ENCODE measurements around the gene KREMEN2. TPM values are rescaled to one million over a fixed set of nuclear protein-coding genes. Genes with fewer than 3 reads are reported as not detected.
A peak's percentile ranks its signal among the peaks of the same experiment; 100 is the strongest.

KREMEN2 gene, protein sequence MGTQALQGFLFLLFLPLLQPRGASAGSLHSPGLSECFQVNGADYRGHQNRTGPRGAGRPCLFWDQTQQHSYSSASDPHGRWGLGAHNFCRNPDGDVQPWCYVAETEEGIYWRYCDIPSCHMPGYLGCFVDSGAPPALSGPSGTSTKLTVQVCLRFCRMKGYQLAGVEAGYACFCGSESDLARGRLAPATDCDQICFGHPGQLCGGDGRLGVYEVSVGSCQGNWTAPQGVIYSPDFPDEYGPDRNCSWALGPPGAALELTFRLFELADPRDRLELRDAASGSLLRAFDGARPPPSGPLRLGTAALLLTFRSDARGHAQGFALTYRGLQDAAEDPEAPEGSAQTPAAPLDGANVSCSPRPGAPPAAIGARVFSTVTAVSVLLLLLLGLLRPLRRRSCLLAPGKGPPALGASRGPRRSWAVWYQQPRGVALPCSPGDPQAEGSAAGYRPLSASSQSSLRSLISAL
- total RNA-seq (2021; fragmentation: NEBNext Ultra II Directional; extraction: Animal tissue kit (Norgen Biotek cat#: 25700)) (6.6 and 7.8 TPM in 2 replicates), polyA plus RNA-seq (2011; rRNA removed) (7.0 and 10.4 TPM in 2 replicates), polyA minus RNA-seq (2011; rRNA and poly(A)+ RNA removed) (0.32 and 0.71 TPM in 2 replicates)
- 8.8 TPM for polyA plus RNA-seq (2011; cell fraction: cytosol; rRNA removed)
- polyA plus RNA-seq (2011; cell fraction: nucleus; rRNA removed) = 16.5 TPM
- 2.6 to 7.9 TPM (median 6.3 TPM) in 4 replicates for polyA plus RNA-seq (2012, experiment 1 of 2)
- 6.3 TPM for polyA plus RNA-seq (2012, experiment 2 of 2)
- polyA plus RNA-seq (2013, experiment 1 of 2) = 10.9 TPM
- polyA plus RNA-seq (2013, experiment 2 of 2) = 10.2 TPM
- polyA minus RNA-seq (2011; cell fraction: cytosol; rRNA and poly(A)+ RNA removed) = 2.3 TPM
- polyA minus RNA-seq (2011; cell fraction: nucleus; rRNA and poly(A)+ RNA removed) = 3.9 TPM
- long read RNA-seq, experiment 1, partial matches to known transcripts = 8 of 14 reads
- long read RNA-seq, experiment 1, other reads (novel, unspliced or antisense) = 3 of 14 reads
- long read RNA-seq, experiment 2, partial matches to known transcripts = 0 of 1 reads
- long read RNA-seq, experiment 2, other reads (novel, unspliced or antisense) = 1 of 1 reads

DNA sequence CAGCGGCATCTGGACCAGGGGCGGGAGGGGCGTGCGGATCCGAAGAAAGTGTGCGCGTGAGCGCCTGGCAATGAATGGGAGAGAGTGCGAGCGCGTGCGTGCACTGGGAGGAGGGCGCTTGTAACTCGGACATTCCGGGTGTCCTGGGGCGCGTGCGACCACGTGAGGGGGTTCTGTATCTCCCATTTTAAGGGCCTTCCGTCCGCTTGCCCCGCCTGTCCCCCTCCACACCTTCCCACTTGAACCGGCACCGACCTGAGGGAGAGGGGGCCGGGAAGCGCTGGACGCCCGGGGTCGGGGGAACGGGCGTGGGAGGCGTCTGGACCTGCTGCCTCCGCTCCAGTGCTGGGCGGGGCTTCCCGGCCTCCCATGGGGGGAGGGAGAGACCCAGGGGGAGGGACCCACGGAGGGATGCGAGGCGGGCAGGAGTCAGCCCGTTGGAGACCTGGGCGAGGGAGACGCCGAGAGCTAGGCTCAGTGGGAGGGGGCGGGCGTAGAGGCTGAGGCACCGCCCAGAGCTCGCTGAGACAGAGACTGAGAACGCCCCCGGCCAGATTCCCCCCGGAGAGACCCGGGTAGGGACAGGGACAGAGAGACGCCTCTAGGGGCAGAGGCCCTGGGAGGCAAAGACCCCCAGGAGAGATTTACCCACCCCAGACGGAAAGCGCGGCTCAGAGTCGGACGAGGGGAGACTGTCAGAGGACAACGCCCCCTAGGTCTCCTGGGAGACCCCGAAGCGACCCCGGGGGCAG lies at the start of gene KREMEN2:
Gene KREMEN2, plus strand, starts transcription at position 553 of the 752 bp plus-strand sequence. CDS start 246 bp downstream, outside the sequence.
- Histone ChIP-seq H3K27me3 (replicated peaks in 1 of 4; ENCODE audit: control insufficient read depth in 3 of 4, extremely low read depth in 1 of 4, insufficient read depth in 3 of 4, low read length in 3 of 4) (peaks cover 15 to 32% (median 23%) of the 10 kb centered on the region in 4 experiments; a peak in 6 of 7 replicates), H3K4me2 (ENCODE audit: insufficient read depth in 1 of 2, low read depth in 2 of 2, low read length in 2 of 2) (peak within 1 kb of the TSS; percentile 64 to 86), H2BK12ac (ENCODE audit: low read depth, low read length) (peak within 1 kb of the TSS; percentile 84; the same call in 1 of the 2 replicates), H3K23me2 (ENCODE audit: low read depth, low read length) (peaks cover 22% of the 10 kb centered on the region), H2AK5ac (ENCODE audit: low read depth, low read length) (no peak within 1 kb of the TSS), H3K9me3 (ENCODE audit: insufficient read depth in 2 of 2, low read depth in 1 of 2, low read length in 1 of 2) (no peaks in the 10 kb centered on the region), H3K4me1 (replicated peaks in 1 of 4; ENCODE audit: control insufficient read depth in 3 of 4, insufficient read depth in 4 of 4, low read length in 3 of 4) (peaks cover 0 to 28% (median 18%) of the 10 kb centered on the region in 4 experiments; a peak in 5 of 7 replicates), H2BK15ac (ENCODE audit: low read length) (no peak within 1 kb of the TSS; the same call in 1 of the 2 replicates), H3K9ac (replicated peaks in 1 of 4; ENCODE audit: extremely low read depth in 1 of 4, low read depth in 3 of 4, low read length in 3 of 4) (peak within 1 kb of the TSS in 1 of 4 experiments; percentile 21; a peak in 2 of 7 replicates), H4K20me1 (replicated peaks in 1 of 2; ENCODE audit: control insufficient read depth in 1 of 2, insufficient read depth in 2 of 2, low read length in 2 of 2) (peaks cover 5 to 8% of the 10 kb centered on the region in 2 experiments), H3K23ac (ENCODE audit: insufficient read length) (no peak within 1 kb of the TSS), H3K27ac (ENCODE audit: low read depth, low read length) (no peak within 1 kb of the TSS; the same call in 1 of the 2 replicates), H3K79me2 (ENCODE audit: control insufficient read depth in 1 of 2, insufficient read depth in 2 of 2, low read length in 2 of 2) (no peaks in the 10 kb centered on the region), H2BK120ac (replicated peaks; ENCODE audit: low read depth, low read length) (no peak within 1 kb of the TSS), H3K79me1 (ENCODE audit: low read depth, low read length) (no peaks in the 10 kb centered on the region), H4K8ac (ENCODE audit: extremely low read depth, insufficient read depth, low read length) (peak within 1 kb of the TSS; percentile 11), H3K36me3 (ENCODE audit: control insufficient read depth in 2 of 4, insufficient read depth in 4 of 4, low read length in 3 of 4) (no peaks in the 10 kb centered on the region), H3K4ac (replicated peaks; ENCODE audit: insufficient read length, low read depth, low read length) (peak within 1 kb of the TSS; percentile 80), H2BK5ac (ENCODE audit: low read depth, low read length) (peak within 1 kb of the TSS; percentile 91; the same call in 1 of the 2 replicates), H3K18ac (ENCODE audit: extremely low read depth, low read length) (peak within 1 kb of the TSS; percentile 99), H4K5ac (ENCODE audit: insufficient read length, low read depth, low read length) (peak within 1 kb of the TSS; percentile 85), H2BK20ac (ENCODE audit: low read length) (no peak within 1 kb of the TSS), H3K56ac (replicated peaks; ENCODE audit: insufficient read length, low read depth, low read length) (peak within 1 kb of the TSS; percentile 61), H3K4me3 (ENCODE audit: extremely low read depth in 1 of 4, insufficient read depth in 2 of 4, low read depth in 3 of 4, low read length in 4 of 4) (peak within 1 kb of the TSS; percentile 39 to 80 (median 59)), H2AFZ (ENCODE audit: low read length) (no peak within 1 kb of the TSS), H4K91ac (replicated peaks; ENCODE audit: insufficient read length, low read length) (peak within 1 kb of the TSS; percentile 95), H3K14ac (ENCODE audit: insufficient read length) (no peak within 1 kb of the TSS)
- CTCF ChIA-PET (ENCODE audit: partially characterized antibody) = interaction anchor here (0.6 to 5.6 kb wide), 11 partner anchors 9 to 68 kb away, joined by 3 to 41 read pairs (median 4); partner anchors contain the start of gene CLDN6
- POLR2A ChIA-PET (ENCODE audit: partially characterized antibody) = interaction anchor here (0.6 to 25.4 kb wide), 17 partner anchors 8 to 191 kb away, joined by 3 to 455 read pairs (median 4); partner anchors contain the start of genes CLDN6, CLDN9, HCFC1R1 and PKMYT1
- 3% methylated on average over 25 of the region's 60 CpGs; no CpG with 5 or more reads in 1 of the 2 experiments for WGBS, 2 experiments (ENCODE audit: extremely low coverage in 1 of 2, insufficient coverage in 1 of 2, insufficient read length in 1 of 2, insufficient replicate concordance in 2 of 2, low coverage in 1 of 2, low lambda C conversion rate in 2 of 2, missing lambda C conversion rate in 1 of 2)
- no peak for FAIRE-seq
- peak in 1 of 2 experiments; percentile 87 for DNase-seq (ENCODE audit: low read depth in 1 of 2, low spot score in 2 of 2)
- no peak for TF ChIP-seq EZH2 (IDR thresholded peaks at IDR 0.05; ENCODE audit: low read depth, low read length, severe bottlenecking)
- TF ChIP-seq RNF2 (IDR thresholded peaks at IDR 0.05; ENCODE audit: borderline replicate concordance, low read depth, low read length, missing control alignments, poor library complexity, severe bottlenecking) = no peak
